Large intestine (tissue), 3 donors: ENCODE data around the gene UBE2I. TPM values are rescaled to one million over a fixed set of nuclear protein-coding genes. Genes with fewer than 3 reads are reported as not detected.

Experiments used
- DNase-seq, 2 donors: peaks; one replicate each; pipeline versions ENCODE4 v3.0.0 to v3.0.0-alpha.2; 2013
- H3K27ac ChIP-seq: one replicate; pipeline ENCODE4 v1.5.1; 2013; ENCODE audit warnings: low read length
- H3K27me3 ChIP-seq: 2 replicates; pipeline ENCODE4 v1.6.1; 2013; ENCODE audit warnings: low read length; ENCODE audit not compliant: control insufficient read depth, insufficient read depth
- H3K36me3 ChIP-seq: 2 replicates; pipeline ENCODE4 v1.6.1; 2013; ENCODE audit warnings: low read length; ENCODE audit not compliant: control insufficient read depth, insufficient read depth
- H3K4me1 ChIP-seq: one replicate; pipeline ENCODE4 v1.6.1; 2013; ENCODE audit warnings: low read length; ENCODE audit not compliant: control insufficient read depth, insufficient read depth
- H3K4me3 ChIP-seq: one replicate; pipeline ENCODE4 v1.5.1; 2013; ENCODE audit warnings: low read length
- H3K9me3 ChIP-seq: one replicate; pipeline ENCODE4 v1.6.1; 2013; ENCODE audit warnings: mild to moderate bottlenecking, low read depth, low read length, moderate library complexity; ENCODE audit not compliant: control insufficient read depth
- WGBS: methylation state at CpG from one replicate; pipeline ENCODE4 v1.1.5; 2013; ENCODE audit warnings: low lambda C conversion rate; ENCODE audit not compliant: insufficient coverage; 5-methylcytosine and 5-hydroxymethylcytosine counted together
- polyA plus RNA-seq: library from polyadenylated mRNA; unstranded; fragments of 120-200 nt; gene quantifications from one replicate; pipeline ENCODE4 v1.2.1, GENCODE V29; 2013

The UBE2I gene
- polyA plus RNA-seq, 1 donor: 130 TPM

DNA sequence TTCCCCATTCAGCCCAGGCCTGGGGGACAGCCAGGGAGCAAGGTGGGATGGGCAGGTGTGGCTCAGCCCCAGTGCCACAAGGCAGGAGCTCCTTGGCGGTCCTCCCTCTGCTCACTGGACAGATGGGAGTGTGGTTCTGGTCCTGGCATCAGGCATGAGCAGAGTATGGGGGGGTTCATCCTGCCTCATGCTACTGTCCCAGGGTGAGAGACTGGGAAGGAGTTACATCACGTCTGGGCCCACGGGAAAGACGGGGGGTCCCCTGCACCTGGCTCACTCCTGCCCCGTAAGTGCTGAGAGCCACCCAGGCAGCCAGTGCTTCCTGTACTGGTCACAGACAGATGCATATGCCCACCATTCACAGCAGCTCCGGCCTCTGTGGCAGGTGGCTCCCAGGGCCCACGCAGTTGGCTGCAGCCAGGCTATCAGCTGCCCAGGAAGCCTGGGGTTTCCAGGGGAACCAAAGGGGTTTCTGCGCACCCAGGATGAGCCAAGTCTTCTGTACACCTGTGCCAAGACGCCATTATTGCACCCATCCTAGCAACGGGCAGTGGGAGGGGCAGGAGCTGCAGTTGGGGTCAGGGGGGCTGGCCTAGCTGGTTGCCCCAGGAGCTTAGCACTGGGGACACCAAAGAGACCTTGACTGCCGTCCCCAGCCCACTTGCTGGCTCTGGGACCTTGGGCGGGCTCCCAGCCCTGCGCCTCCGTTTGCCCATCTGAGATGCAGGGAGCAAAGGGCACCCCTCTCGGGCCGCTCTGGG lies 26.0 kb downstream of the UBE2I start:
- Histone ChIP-seq H3K27ac (no peak overlapping the region), H3K9me3 (peaks cover 22% of the 10 kb centered on the region), H3K27me3 (peaks cover 64% of the 10 kb centered on the region), H3K36me3 (no peaks in the 10 kb centered on the region), H3K4me1 (peaks cover 26% of the 10 kb centered on the region), H3K4me3 (no peak overlapping the region)
- DNase-seq: peak in 1 of 2 donors; percentile 17
- no CpG with 5 or more reads among the region's 16 CpGs for WGBS

DNA sequence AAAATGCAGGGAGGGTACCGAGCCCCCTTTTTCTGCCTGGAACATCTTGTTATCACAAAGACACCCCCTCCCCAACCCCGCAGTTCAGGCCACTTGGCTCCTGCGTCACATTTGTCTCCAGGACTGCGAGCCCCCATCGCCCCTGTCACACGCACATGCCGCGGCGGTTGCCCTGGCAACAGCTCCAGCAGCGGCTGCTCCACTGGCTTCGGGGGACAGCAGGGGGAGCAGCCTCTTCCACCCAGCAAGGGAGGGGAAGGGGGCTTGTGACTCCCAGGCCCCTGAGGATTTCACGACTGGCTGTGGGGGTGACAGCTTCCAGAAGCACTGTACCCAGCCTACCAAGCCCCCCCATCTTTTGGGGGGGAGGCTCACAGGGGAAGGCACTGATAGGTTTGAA lies 26.6 kb downstream of the UBE2I start:
- no peak for DNase-seq
- no peaks in the 10 kb centered on the region for H3K36me3 ChIP-seq
- peaks cover 19% of the 10 kb centered on the region for H3K9me3 ChIP-seq
- H3K27me3 ChIP-seq: peaks cover 60% of the 10 kb centered on the region
- peaks cover 24% of the 10 kb centered on the region for H3K4me1 ChIP-seq
- no CpG with 5 or more reads among the region's 12 CpGs for WGBS
- no peak overlapping the region for H3K27ac ChIP-seq
- H3K4me3 ChIP-seq: no peak overlapping the region

DNA sequence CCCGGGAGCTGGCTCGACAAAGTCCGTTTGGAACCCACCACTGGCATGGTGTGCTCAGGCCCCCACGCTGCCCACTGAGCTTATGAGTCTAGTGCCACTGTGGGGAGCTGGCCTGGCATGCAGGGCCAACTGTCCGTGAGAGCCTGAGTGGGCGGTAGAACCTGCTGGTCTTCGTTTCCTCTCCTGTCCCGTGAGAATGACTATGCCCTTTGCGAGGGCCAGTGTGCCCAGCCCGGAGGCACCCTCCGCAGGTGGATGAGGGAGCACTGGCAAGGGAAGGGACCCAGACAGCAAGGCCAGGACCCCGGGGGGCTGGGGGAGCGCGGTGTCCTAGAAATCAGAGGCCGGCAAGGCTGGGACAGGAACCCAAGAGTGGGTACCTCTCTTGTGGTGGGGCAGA lies 27.2 kb downstream of the UBE2I start:
- no CpG with 5 or more reads among the region's 15 CpGs for WGBS
- H3K4me1 ChIP-seq: peaks cover 18% of the 10 kb centered on the region
- H3K27ac ChIP-seq: no peak overlapping the region
- H3K9me3 ChIP-seq: peaks cover 19% of the 10 kb centered on the region
- no peak overlapping the region for H3K4me3 ChIP-seq
- H3K36me3 ChIP-seq: no peaks in the 10 kb centered on the region
- no peak for DNase-seq
- H3K27me3 ChIP-seq: peaks cover 54% of the 10 kb centered on the region

DNA sequence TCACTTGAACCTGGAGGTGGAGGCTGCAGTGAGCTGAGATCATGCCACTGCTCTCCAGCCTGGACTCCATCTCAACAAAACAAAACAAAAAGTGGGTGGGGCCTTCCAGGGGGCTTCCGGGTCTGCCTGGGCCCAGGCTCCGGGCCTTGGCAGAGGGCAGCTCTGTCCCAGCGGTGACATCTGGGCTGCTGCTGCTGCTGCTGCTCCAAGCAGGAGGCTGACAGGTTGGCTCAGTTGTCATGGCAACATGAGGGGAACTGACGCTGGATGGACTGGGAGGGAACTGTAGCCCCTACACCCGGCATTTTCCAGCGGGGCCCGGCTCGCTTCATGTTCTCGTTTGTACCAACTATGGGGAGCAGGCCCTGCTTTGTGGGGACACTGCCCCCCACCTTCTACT lies 28.1 kb downstream of the UBE2I start:
- DNase-seq: no peak
- Histone ChIP-seq H3K9me3 (peaks cover 16% of the 10 kb centered on the region), H3K4me1 (peaks cover 12% of the 10 kb centered on the region), H3K27ac (no peak overlapping the region), H3K27me3 (peaks cover 45% of the 10 kb centered on the region), H3K36me3 (no peaks in the 10 kb centered on the region), H3K4me3 (no peak overlapping the region)
- WGBS: no CpG with 5 or more reads among the region's 9 CpGs

DNA sequence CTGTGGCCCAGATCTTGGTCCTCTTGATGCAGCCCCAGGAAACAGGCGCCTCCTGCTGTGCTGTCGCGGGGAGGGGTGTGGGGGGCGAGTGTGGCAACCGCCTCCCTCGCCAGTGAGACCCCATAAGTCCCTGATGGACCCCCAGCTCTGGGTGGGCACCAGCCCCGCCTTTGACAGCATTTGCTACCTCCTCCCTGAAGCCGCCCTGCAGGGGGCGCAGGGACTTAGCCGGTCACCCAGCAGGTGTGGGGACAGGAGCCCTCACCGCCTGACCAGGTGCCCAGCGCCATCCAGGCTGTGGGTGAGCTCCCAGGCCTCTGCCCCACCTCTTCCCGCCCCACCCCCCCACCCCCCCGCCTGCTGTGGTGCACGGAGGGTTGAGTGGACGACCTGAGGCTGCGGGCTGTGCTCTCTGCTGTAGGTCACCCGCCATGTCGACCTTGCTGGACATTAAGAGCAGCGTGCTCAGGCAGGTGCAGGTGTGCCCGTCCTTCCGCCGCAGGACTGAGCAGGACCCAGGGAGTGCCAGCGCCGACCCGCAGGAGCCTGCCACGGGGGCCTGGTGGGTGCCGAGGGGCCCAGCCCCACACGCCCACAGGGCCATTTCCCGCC lies 28.8 kb downstream of the UBE2I start:
- Histone ChIP-seq H3K36me3 (no peaks in the 10 kb centered on the region), H3K27me3 (peaks cover 38% of the 10 kb centered on the region), H3K4me1 (peaks cover 9% of the 10 kb centered on the region), H3K27ac (no peak overlapping the region), H3K9me3 (peaks cover 11% of the 10 kb centered on the region), H3K4me3 (no peak overlapping the region)
- DNase-seq: no peak
- whole genome bisulfite sequencing: no CpG with 5 or more reads among the region's 30 CpGs

DNA sequence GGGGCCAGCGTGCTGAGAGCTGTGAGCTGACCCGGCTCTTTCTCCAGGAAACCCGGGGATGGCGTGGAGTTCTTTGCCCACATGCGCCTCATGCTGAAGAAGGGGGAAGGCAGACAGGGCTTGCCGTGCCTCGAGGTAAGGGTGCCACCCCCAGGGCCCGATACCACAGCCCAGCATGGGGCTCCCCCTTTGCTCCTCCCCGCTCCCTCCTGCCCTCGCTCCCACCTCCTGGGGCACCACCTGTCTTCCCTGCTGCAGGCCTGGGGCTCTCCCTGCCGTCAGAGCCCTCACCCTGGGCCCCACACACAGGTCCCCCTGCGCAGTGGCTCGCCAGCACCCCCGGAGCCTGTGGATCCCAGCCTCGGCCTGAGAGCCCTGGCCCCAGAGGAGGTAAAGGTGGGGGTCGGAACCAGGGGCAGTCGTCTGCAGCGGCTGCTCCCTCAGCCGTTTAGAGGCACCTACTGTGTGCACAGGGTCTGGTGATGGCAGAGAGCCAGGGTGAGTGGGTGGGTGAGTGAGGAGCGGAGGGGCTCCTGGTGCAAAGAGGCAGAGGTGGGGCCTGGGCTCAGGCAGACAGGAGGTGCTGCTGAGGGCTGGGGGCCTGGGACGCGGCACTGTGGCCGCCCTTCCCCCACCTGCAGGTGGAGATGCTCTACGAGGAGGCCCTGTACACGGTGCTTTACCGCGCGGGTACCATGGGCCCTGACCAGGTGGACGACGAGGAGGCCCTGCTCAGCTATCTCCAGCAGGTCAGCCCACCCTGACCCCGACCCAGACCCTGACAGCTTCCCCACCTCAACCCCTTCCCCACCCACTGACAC lies 29.6 kb downstream of the UBE2I start:
- H3K27me3 ChIP-seq: peaks cover 32% of the 10 kb centered on the region
- H3K27ac ChIP-seq: no peak overlapping the region
- no peak for DNase-seq
- peaks cover 6% of the 10 kb centered on the region for H3K9me3 ChIP-seq
- H3K4me3 ChIP-seq: no peak overlapping the region
- no peaks in the 10 kb centered on the region for H3K36me3 ChIP-seq
- peaks cover 15% of the 10 kb centered on the region for H3K4me1 ChIP-seq
- no CpG with 5 or more reads among the region's 31 CpGs for WGBS

DNA sequence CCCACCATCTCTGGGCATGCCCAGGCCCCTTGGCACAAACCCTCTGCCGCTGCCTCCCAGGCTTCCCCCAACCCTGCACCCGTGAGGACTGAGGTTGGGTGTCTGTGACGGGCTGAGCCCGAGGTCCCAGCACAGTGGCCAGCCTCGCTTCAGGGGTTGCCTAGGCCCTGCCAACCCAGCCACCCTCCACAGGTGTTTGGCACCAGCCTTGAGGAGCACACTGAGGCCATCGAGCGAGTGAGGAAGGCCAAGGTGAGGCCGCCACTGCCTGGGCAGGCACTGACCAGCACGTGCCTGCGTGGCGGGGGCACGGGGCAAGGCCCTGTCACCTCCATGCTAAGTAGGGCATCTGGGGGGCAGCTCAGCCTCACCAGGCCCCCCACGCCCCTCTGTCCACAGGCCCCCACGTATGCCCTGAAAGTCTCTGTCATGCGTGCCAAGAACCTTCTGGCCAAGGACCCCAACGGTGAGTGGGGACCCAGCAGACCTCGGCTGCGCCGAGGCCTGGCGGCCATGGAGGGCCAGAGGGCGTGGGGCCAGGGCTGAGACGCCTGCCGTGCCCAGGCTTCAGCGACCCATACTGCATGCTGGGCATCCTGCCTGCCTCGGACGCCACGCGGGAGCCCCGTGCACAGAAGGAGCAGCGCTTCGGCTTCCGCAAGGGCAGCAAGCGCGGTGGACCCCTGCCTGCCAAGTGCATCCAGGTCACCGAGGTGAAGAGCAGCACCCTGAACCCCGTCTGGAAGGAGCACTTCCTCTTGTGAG lies 31.5 kb downstream of the UBE2I start:
- Histone ChIP-seq H3K4me1 (peaks cover 12% of the 10 kb centered on the region), H3K4me3 (no peak overlapping the region), H3K36me3 (no peaks in the 10 kb centered on the region), H3K27ac (no peak overlapping the region), H3K27me3 (peaks cover 13% of the 10 kb centered on the region), H3K9me3 (no peaks in the 10 kb centered on the region)
- no CpG with 5 or more reads among the region's 36 CpGs for WGBS
- no peak for DNase-seq

DNA sequence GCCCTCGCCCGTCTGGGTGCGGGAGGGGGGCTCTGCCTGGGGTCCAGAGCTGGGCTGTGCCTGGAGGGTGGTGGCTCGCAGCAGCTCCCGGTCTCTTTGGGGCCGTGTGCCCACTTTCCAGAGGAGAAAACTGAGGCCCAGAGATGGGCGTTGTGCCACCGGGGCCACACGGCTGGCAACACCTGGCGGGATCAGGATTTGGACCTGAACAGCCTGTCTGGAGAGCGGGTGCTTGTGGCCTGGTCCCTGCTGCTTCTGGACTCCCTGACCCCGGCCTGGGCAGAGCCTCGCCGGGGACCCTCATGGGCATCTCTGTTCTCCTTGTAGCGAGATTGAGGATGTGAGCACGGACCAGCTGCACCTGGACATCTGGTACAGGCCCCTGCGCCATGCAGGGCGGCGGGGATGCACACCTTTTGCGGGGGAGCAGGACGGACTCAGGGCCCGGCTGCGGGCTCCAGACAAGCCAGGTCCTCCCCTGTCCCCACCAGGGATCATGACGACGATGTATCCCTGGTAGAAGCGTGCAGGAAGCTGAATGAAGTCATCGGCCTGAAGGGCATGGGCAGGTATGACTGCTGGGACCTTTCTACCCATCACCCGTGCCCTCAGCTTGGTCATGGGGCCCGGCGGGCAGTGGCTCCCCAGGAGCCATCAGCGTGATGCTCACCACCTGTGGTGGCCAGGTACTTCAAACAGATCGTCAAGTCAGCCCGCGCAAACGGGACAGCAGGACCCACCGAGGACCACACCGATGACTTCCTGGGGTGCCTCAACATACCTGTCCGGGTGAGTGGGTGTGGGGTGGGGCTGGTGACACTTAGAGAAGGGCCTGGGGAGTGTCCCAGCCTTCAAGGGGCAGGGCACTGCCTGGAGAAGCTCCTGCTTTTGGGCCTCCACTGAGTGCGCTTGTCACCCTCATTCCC lies 32.3 kb downstream of the UBE2I start:
- no peak for DNase-seq
- Histone ChIP-seq H3K9me3 (no peaks in the 10 kb centered on the region), H3K4me1 (peaks cover 12% of the 10 kb centered on the region), H3K27me3 (peaks cover 6% of the 10 kb centered on the region), H3K4me3 (no peak overlapping the region), H3K36me3 (no peaks in the 10 kb centered on the region), H3K27ac (no peak overlapping the region)
- WGBS: no CpG with 5 or more reads among the region's 39 CpGs

DNA sequence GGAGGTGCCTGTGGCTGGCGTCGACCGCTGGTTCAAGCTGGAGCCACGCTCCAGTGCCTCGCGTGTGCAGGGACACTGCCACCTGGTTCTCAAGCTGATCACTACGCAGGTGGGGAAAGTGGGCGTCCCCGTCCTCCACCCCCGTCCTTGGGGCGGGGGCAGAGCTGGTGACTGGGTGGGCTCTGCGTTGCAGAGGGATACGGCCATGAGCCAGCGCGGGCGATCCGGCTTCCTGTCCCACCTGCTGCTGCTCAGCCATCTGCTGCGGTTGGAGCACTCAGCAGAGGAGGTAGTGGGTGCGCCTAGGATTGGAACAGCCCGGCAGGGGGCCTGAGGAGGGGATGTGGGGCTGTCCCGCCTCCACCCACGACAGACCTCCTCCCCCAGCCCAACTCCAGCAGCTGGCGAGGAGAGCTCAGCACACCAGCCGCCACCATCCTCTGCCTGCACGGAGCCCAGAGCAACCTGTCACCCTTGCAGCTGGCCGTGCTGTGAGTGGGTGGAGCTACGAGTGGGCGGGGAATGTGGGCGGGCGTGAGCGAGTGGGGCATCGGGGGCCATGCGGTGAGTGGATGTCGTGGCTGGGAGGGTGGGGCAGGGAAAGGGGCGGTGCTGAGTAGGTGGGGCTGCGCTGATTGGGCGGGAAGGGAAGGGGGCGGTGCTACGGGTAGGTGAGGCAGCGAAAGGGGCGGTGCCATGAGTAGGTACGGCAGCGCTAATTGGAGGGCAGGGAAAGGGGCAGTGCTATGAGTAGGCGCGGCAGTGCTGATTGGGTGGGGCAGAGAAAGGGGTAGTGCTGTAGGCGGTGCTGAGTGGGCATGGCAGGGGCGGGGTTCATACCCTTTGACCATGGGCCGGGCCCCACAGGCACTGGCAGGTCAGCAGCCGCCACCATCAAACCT lies 33.3 kb downstream of the UBE2I start:
- peak overlapping the region; percentile 49 for H3K4me3 ChIP-seq
- no peaks in the 10 kb centered on the region for H3K27me3 ChIP-seq
- H3K9me3 ChIP-seq: no peaks in the 10 kb centered on the region
- peak overlapping the region; percentile 23 for H3K27ac ChIP-seq
- peak; percentile 98 for DNase-seq
- H3K36me3 ChIP-seq: peaks cover 7% of the 10 kb centered on the region
- WGBS: no CpG with 5 or more reads among the region's 49 CpGs
- peaks cover 12% of the 10 kb centered on the region for H3K4me1 ChIP-seq
